ENCODE measurements around the gene TRIM52. TPM values are rescaled to one million over a fixed set of nuclear protein-coding genes. Genes with fewer than 3 reads are reported as not detected.
A peak's percentile ranks its signal among the peaks of the same experiment; 100 is the strongest.

TRIM52 gene
- polyA plus RNA-seq, 1 of the 3 experiments (the other 2 are of a cell fraction): 6.4 TPM

GRCh38 chr5:181218795-181219124 is 42.2 kb downstream of the TRIM52 start:
- Histone ChIP-seq H3K9me2 (no peaks in the 10 kb centered on the region), H2AFZ (ENCODE audit: low read depth) (peak overlapping the region; percentile 90), H4K20me1 (ENCODE audit: insufficient read depth) (peaks cover 5% of the 10 kb centered on the region), H3K9me3 (no peaks in the 10 kb centered on the region), H3K4me2 (peak overlapping the region; percentile 90), H3F3A (replicated peaks; ENCODE audit: insufficient read depth) (peaks cover 54% of the 10 kb centered on the region), H3K36me3 (replicated peaks in 1 of 2; ENCODE audit: control insufficient read depth in 1 of 2, insufficient read depth in 2 of 2, low read length in 1 of 2) (no peaks in the 10 kb centered on the region), H3K27me3 (ENCODE audit: insufficient read depth) (no peaks in the 10 kb centered on the region), H3K4me1 (ENCODE audit: control insufficient read depth in 1 of 2, insufficient read depth in 2 of 2, low read depth in 1 of 2, low read length in 1 of 2) (peaks cover 0 to 16% of the 10 kb centered on the region in 2 experiments; a peak in 1 of 4 replicates), H3K79me2 (ENCODE audit: insufficient read depth) (peaks cover 2% of the 10 kb centered on the region), H3K9ac (no peak overlapping the region; the same call in 1 of the 2 replicates), H3K4me3 (ENCODE audit: low read depth in 2 of 2, low read length in 1 of 2) (peak overlapping the region; percentile 38 to 58), H3K27ac (ENCODE audit: low read depth in 2 of 2, low read length in 1 of 2) (peak overlapping the region in 1 of 2 experiments; percentile 60; a peak in 2 of 4 replicates)
- no peak for DNase-seq
- ChIA-PET CTCF (no interaction called here), POLR2A (no interaction called here)
- WGBS (ENCODE audit: low lambda C conversion rate): 25% methylated on average over 10 of the region's 10 CpGs
- TF ChIP-seq USF2 (IDR thresholded peaks at IDR 0.05; ENCODE audit: borderline replicate concordance, low read depth, low read length) (no peak), PBX3 (IDR thresholded peaks at IDR 0.05) (no peak), MEF2A (IDR thresholded peaks at IDR 0.05; ENCODE audit: borderline replicate concordance, low read depth) (no peak), GABPA (IDR thresholded peaks at IDR 0.05; ENCODE audit: low read depth) (no peak), RAD21 (IDR thresholded peaks at IDR 0.05; ENCODE audit: low read length) (no peak), GATA2 (CRISPR knock-in tag; IDR thresholded peaks at IDR 0.05) (no peak), ZBTB33 (IDR thresholded peaks at IDR 0.05; ENCODE audit: borderline replicate concordance, low read depth) (no peak), POLR2AphosphoS5 (IDR thresholded peaks at IDR 0.05; ENCODE audit: low read depth, low read length) (no peak), MXI1 (IDR thresholded peaks at IDR 0.05; ENCODE audit: low read depth, low read length) (no peak), USF1 (IDR thresholded peaks at IDR 0.05; ENCODE audit: borderline replicate concordance, low read depth) (no peak), SIN3A (IDR thresholded peaks at IDR 0.05; ENCODE audit: borderline replicate concordance, low read depth, low read length) (no peak), RCOR1 (IDR thresholded peaks at IDR 0.05; ENCODE audit: low read length) (no peak), ELF1 (IDR thresholded peaks at IDR 0.05) (no peak), YY1 (IDR thresholded peaks at IDR 0.05; ENCODE audit: low read depth) (no peak), JUND (IDR thresholded peaks at IDR 0.05) (no peak), FOSL2 (IDR thresholded peaks at IDR 0.05; ENCODE audit: borderline replicate concordance, low read depth) (no peak)

Data from SK-N-SH (cell line).